Retina (tissue), 1 donor: Measurements from ENCODE around the gene CLDN18.

Experiments used
- DNase-seq: peaks from one replicate; pipeline ENCODE4 v3.0.0-alpha.2; 2016

The CLDN18 gene

GRCh38 chr3:138027821-138028220 is 17.9 kb downstream of the CLDN18 start:
- no peak for DNase-seq

- no peak for DNase-seq
These were observed 20.8 kb downstream of the CLDN18 start for GRCh38 chr3:138030734-138031280.

GRCh38 chr3:138031536-138031935 is 21.6 kb downstream of the CLDN18 start:
- no peak for DNase-seq

- DNase-seq: no peak
These were observed 22.6 kb downstream of the CLDN18 start for GRCh38 chr3:138032567-138032966.

GRCh38 chr3:138033202-138033691 is 23.3 kb downstream of the CLDN18 start:
- no peak for DNase-seq

- no peak for DNase-seq
These were observed 25.0 kb downstream of the CLDN18 start for GRCh38 chr3:138034918-138035317.

GRCh38 chr3:138036572-138036971 is 26.6 kb downstream of the CLDN18 start:
- no peak for DNase-seq

GRCh38 chr3:138038725-138039462 is 28.9 kb downstream of the CLDN18 start:
- no peak for DNase-seq

GRCh38 chr3:138042043-138042442 is 32.1 kb downstream of the CLDN18 start:
- DNase-seq: no peak

GRCh38 chr3:138043266-138044029 is 33.5 kb downstream of the CLDN18 start:
- DNase-seq: no peak

GRCh38 chr3:138046085-138046484 is 36.1 kb downstream of the CLDN18 start:
- no peak for DNase-seq

- no peak for DNase-seq
These were observed 37.0 kb downstream of the CLDN18 start for GRCh38 chr3:138046955-138047354.

GRCh38 chr3:138047596-138048158 is 37.7 kb downstream of the CLDN18 start:
- DNase-seq: no peak

GRCh38 chr3:138049157-138049919 is 39.4 kb downstream of the CLDN18 start:
- no peak for DNase-seq

- peak; percentile 58 for DNase-seq
These were observed 42.2 kb downstream of the CLDN18 start for GRCh38 chr3:138051947-138052802.

- no peak for DNase-seq
These were observed 44.1 kb downstream of the CLDN18 start for GRCh38 chr3:138054057-138054456.

GRCh38 chr3:138057384-138057783 is 47.4 kb downstream of the CLDN18 start:
- no peak for DNase-seq

- DNase-seq: no peak
These were observed 49.3 kb downstream of the CLDN18 start for GRCh38 chr3:138059261-138059660.

GRCh38 chr3:138060792-138061191 is 50.8 kb downstream of the CLDN18 start:
- no peak for DNase-seq

GRCh38 chr3:138062037-138062436 is 52.1 kb downstream of the CLDN18 start:
- DNase-seq: no peak

- DNase-seq: no peak
These were observed 52.7 kb downstream of the CLDN18 start for GRCh38 chr3:138062626-138063025.

GRCh38 chr3:138063416-138063815 is 53.5 kb downstream of the CLDN18 start:
- DNase-seq: no peak
